ENCODE results near the gene MYL11.

MYL11 gene

DNA sequence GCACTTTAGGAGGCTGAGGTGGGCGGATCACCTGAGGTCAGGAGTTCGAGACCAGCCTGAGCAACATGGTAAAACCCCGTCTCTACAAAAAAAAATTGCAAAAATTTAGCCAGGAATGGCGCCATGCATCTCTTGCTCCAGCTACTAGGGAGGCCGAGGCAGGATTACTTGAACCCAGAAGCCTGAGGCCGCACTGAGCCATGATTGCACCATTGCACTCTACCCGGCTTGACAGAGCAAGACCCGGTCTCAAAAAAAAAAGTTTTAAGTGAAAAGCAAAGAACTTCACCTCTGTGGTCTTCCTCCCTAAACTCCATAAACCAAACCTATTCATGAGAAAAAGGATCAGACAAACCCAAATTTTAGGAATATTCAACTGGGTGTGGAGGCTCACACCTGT lies 26.5 kb upstream of the MYL11 start:
- H3K4me3 ChIP-seq (replicated peaks; ENCODE audit: insufficient read depth, low read length), result no peak overlapping the region
- TF ChIP-seq SPI1 (IDR thresholded peaks at IDR 0.05; ENCODE audit: borderline replicate concordance, low read depth) (no peak), GABPA (IDR thresholded peaks at IDR 0.05; ENCODE audit: low read depth) (no peak), CTCF (IDR thresholded peaks at IDR 0.05; ENCODE audit: insufficient read depth, low read length) (no peak), POLR2AphosphoS5 (IDR thresholded peaks at IDR 0.05; ENCODE audit: low read depth) (no peak)
- TF ChIP-seq, protein P1, sequence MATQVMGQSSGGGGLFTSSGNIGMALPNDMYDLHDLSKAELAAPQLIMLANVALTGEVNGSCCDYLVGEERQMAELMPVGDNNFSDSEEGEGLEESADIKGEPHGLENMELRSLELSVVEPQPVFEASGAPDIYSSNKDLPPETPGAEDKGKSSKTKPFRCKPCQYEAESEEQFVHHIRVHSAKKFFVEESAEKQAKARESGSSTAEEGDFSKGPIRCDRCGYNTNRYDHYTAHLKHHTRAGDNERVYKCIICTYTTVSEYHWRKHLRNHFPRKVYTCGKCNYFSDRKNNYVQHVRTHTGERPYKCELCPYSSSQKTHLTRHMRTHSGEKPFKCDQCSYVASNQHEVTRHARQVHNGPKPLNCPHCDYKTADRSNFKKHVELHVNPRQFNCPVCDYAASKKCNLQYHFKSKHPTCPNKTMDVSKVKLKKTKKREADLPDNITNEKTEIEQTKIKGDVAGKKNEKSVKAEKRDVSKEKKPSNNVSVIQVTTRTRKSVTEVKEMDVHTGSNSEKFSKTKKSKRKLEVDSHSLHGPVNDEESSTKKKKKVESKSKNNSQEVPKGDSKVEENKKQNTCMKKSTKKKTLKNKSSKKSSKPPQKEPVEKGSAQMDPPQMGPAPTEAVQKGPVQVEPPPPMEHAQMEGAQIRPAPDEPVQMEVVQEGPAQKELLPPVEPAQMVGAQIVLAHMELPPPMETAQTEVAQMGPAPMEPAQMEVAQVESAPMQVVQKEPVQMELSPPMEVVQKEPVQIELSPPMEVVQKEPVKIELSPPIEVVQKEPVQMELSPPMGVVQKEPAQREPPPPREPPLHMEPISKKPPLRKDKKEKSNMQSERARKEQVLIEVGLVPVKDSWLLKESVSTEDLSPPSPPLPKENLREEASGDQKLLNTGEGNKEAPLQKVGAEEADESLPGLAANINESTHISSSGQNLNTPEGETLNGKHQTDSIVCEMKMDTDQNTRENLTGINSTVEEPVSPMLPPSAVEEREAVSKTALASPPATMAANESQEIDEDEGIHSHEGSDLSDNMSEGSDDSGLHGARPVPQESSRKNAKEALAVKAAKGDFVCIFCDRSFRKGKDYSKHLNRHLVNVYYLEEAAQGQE (IDR thresholded peaks at IDR 0.05; ENCODE audit: insufficient replicate concordance, low read depth), result no peak
- no peak for DNase-seq (ENCODE audit: low read depth in 1 of 2, low spot score in 1 of 2)
- no peaks in the 10 kb centered on the region for H3K27me3 ChIP-seq (ENCODE audit: insufficient read depth, poor library complexity, severe bottlenecking)
- no peak overlapping the region for H3K27ac ChIP-seq (replicated peaks)

GRCh38 chr16:30348929-30349328 lies 25.7 kb upstream of the MYL11 start:
- H3K4me3 ChIP-seq (replicated peaks; ENCODE audit: insufficient read depth, low read length), result no peak overlapping the region
- TF ChIP-seq, protein P1 (IDR thresholded peaks at IDR 0.05; ENCODE audit: insufficient replicate concordance, low read depth), result no peak
- TF ChIP-seq GABPA (IDR thresholded peaks at IDR 0.05; ENCODE audit: low read depth) (no peak), SPI1 (IDR thresholded peaks at IDR 0.05; ENCODE audit: borderline replicate concordance, low read depth) (no peak)
- no peak for DNase-seq (ENCODE audit: low read depth in 1 of 2, low spot score in 1 of 2)
- no peak overlapping the region for H3K27ac ChIP-seq (replicated peaks)
- no peaks in the 10 kb centered on the region for H3K27me3 ChIP-seq (ENCODE audit: insufficient read depth, poor library complexity, severe bottlenecking)

DNA sequence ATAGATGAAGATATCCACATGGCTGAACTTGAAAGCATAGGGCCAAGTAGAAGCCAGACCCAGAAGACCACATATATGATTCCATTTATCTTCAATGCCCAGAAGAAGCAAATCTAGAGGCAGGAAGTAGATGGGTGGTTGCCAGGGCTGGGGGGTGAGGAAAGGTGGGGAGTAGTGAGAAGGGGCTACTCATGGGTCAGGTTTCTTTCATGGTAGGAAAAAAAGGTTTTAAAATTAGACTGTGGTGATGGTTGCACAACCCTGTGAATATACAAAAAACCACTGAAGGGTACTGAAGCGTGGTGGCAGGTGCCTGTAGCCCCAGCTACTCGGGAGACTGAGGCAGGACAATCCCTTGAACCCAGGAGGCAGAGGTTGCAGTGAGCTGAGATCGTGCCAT lies 24.9 kb upstream of the MYL11 start:
- Histone ChIP-seq H3K27me3 (ENCODE audit: insufficient read depth, poor library complexity, severe bottlenecking) (no peaks in the 10 kb centered on the region), H3K4me3 (replicated peaks; ENCODE audit: insufficient read depth, low read length) (no peak overlapping the region), H3K27ac (replicated peaks) (no peak overlapping the region)
- DNase-seq (ENCODE audit: low read depth in 1 of 2, low spot score in 1 of 2), result peak in 1 of 2 experiments; percentile 8
- TF ChIP-seq, protein P1 (IDR thresholded peaks at IDR 0.05; ENCODE audit: insufficient replicate concordance, low read depth), result no peak
- TF ChIP-seq POLR2AphosphoS5 (IDR thresholded peaks at IDR 0.05; ENCODE audit: low read depth), result no peak
- no peak for TF ChIP-seq GABPA (IDR thresholded peaks at IDR 0.05; ENCODE audit: low read depth)
- no peak for TF ChIP-seq CTCF (IDR thresholded peaks at IDR 0.05; ENCODE audit: insufficient read depth, low read length)
- no peak for TF ChIP-seq SPI1 (IDR thresholded peaks at IDR 0.05; ENCODE audit: borderline replicate concordance, low read depth)
